H1 (cell line): ENCODE measurements around the gene ALKBH3. TPM values are rescaled to one million over a fixed set of nuclear protein-coding genes. Genes with fewer than 3 reads are reported as not detected.

Experiments
- CTCF ChIA-PET: fragments of 300-600 bp; sonication (Branson Sonifier 250); formaldehyde crosslinking; loops from one replicate; lab custom pipeline; 2021; ENCODE audit not compliant: partially characterized antibody; lab: Charles Lee
- POLR2A ChIA-PET: fragments of 300-600 bp; sonication (Branson Sonifier 250); formaldehyde crosslinking; loops from one replicate; lab custom pipeline; 2021; ENCODE audit warnings: inconsistent platforms; ENCODE audit not compliant: partially characterized antibody; lab: Charles Lee
- DNase-seq, 2 experiments: peaks; one replicate each; pipeline versions ENCODE4 v3.0.0 to v3.0.0-alpha.2; 2010 to 2022; ENCODE audit warnings: low spot score in 2 of 2, low read depth in 1 of 2, mixed read lengths in 1 of 2
- FAIRE-seq: peaks from 2 replicates; lab custom pipeline; 2011; peaks lifted over from hg19 to GRCh38; lab: Jason Lieb, UNC
- H2AFZ ChIP-seq: 2 replicates; pipeline ENCODE4 v1.8.1; 2012; ENCODE audit warnings: low read length, inconsistent platforms
- H2AK5ac ChIP-seq: 2 replicates; pipeline ENCODE4 v1.6.1; 2013; ENCODE audit warnings: low read depth, low read length
- H2BK120ac ChIP-seq: replicated peaks from 2 replicates; pipeline ENCODE3; 2013; ENCODE audit warnings: low read depth, low read length, inconsistent platforms
- H2BK12ac ChIP-seq: 2 replicates; pipeline ENCODE4 v1.6.1; 2013; ENCODE audit warnings: low read depth, low read length
- H2BK15ac ChIP-seq: 2 replicates; pipeline ENCODE4 v1.6.1; 2013; ENCODE audit warnings: low read length
- H2BK20ac ChIP-seq: 2 replicates; pipeline ENCODE4 v1.6.1; 2013; ENCODE audit warnings: low read length
- H2BK5ac ChIP-seq: 2 replicates; pipeline ENCODE4 v1.6.1; 2013; ENCODE audit warnings: low read depth, low read length
- H3K14ac ChIP-seq: 2 replicates; pipeline ENCODE4 v1.6.1; 2013; ENCODE audit warnings: inconsistent platforms; ENCODE audit not compliant: insufficient read length
- H3K18ac ChIP-seq: 2 replicates; pipeline ENCODE4 v1.6.1; 2013; ENCODE audit warnings: low read length; ENCODE audit errors: extremely low read depth
- H3K23ac ChIP-seq: 2 replicates; pipeline ENCODE4 v1.6.1; 2013; ENCODE audit warnings: inconsistent platforms; ENCODE audit not compliant: insufficient read length
- H3K23me2 ChIP-seq: 2 replicates; pipeline ENCODE4 v1.6.1; 2013; ENCODE audit warnings: low read depth, low read length
- H3K27ac ChIP-seq: 2 replicates; pipeline ENCODE4 v1.6.1; 2011; ENCODE audit warnings: low read depth, low read length, inconsistent platforms
- H3K27me3 ChIP-seq, 4 experiments: replicated peaks in 1 of 4; 1 replicate in 1 of 4; 2 replicates in 3 of 4; pipeline versions ENCODE4 v1.6.1 to v1.8.1; 2011 to 2013; ENCODE audit warnings: low read length in 3 of 4, mild to moderate bottlenecking in 3 of 4, inconsistent platforms in 2 of 4, mixed read lengths in 2 of 4, moderate library complexity in 1 of 4; ENCODE audit not compliant: control insufficient read depth in 3 of 4, insufficient read depth in 3 of 4; ENCODE audit errors: extremely low read depth in 1 of 4
- H3K36me3 ChIP-seq, 4 experiments: 2 replicates each; pipeline versions ENCODE4 v1.6.1 to v1.8.1; 2011 to 2013; ENCODE audit warnings: mild to moderate bottlenecking in 4 of 4, low read length in 3 of 4, moderate library complexity in 2 of 4, control low read depth in 1 of 4, inconsistent platforms in 1 of 4; ENCODE audit not compliant: insufficient read depth in 4 of 4, control insufficient read depth in 2 of 4
- H3K4ac ChIP-seq: replicated peaks from 2 replicates; pipeline ENCODE3; 2013; ENCODE audit warnings: low read length, low read depth, mixed read lengths, inconsistent platforms; ENCODE audit not compliant: insufficient read length
- H3K4me1 ChIP-seq, 4 experiments: replicated peaks in 1 of 4; 1 replicate in 1 of 4; 2 replicates in 3 of 4; pipeline versions ENCODE4 v1.6.1 to v1.8.1; 2011 to 2013; ENCODE audit warnings: low read length in 3 of 4, inconsistent platforms in 2 of 4, mixed read lengths in 1 of 4; ENCODE audit not compliant: insufficient read depth in 4 of 4, control insufficient read depth in 3 of 4
- H3K4me2 ChIP-seq, 2 experiments: 2 replicates each; pipeline versions ENCODE4 v1.6.1 to v1.8.1; 2011 to 2013; ENCODE audit warnings: low read depth in 2 of 2, low read length in 2 of 2, control low read depth in 1 of 2, inconsistent platforms in 1 of 2, mild to moderate bottlenecking in 1 of 2; ENCODE audit not compliant: insufficient read depth in 1 of 2
- H3K4me3 ChIP-seq, 4 experiments: fragments of 200-600, 300-600 bp in 1 of 4; sonication (generic), shearing (Covaris generic), sonication (Bioruptor Twin) in 1 of 4; 2 replicates each; pipeline versions ENCODE4 v1.5.1 to v1.8.1; 2011 to 2016; ENCODE audit warnings: low read length in 4 of 4, low read depth in 3 of 4, control low read depth in 2 of 4, inconsistent platforms in 2 of 4, mild to moderate bottlenecking in 2 of 4, mixed read lengths in 1 of 4, moderate library complexity in 1 of 4; ENCODE audit not compliant: insufficient read depth in 2 of 4; ENCODE audit errors: extremely low read depth in 1 of 4
- H3K56ac ChIP-seq: replicated peaks from 2 replicates; pipeline ENCODE3; 2013; ENCODE audit warnings: low read depth, mild to moderate bottlenecking, mixed read lengths, low read length, inconsistent platforms; ENCODE audit not compliant: insufficient read length
- H3K79me1 ChIP-seq: 2 replicates; pipeline ENCODE4 v1.6.1; 2013; ENCODE audit warnings: low read depth, low read length, control low read depth
- H3K79me2 ChIP-seq, 2 experiments: 2 replicates each; pipeline versions ENCODE4 v1.6.1 to v1.8.1; 2012 to 2013; ENCODE audit warnings: low read length in 2 of 2, mild to moderate bottlenecking in 2 of 2, inconsistent platforms in 1 of 2; ENCODE audit not compliant: insufficient read depth in 2 of 2, control insufficient read depth in 1 of 2
- H3K9ac ChIP-seq, 4 experiments: replicated peaks in 1 of 4; 1 replicate in 1 of 4; 2 replicates in 3 of 4; pipeline versions ENCODE4 v1.6.1 to v1.8.1; 2011 to 2013; ENCODE audit warnings: low read depth in 3 of 4, low read length in 3 of 4, control low read depth in 2 of 4, mild to moderate bottlenecking in 2 of 4, moderate library complexity in 2 of 4, inconsistent platforms in 1 of 4; ENCODE audit errors: extremely low read depth in 1 of 4
- H3K9me3 ChIP-seq, 2 experiments: 2 replicates each; pipeline versions ENCODE4 v1.6.1 to v1.8.1; 2012 to 2013; ENCODE audit warnings: mild to moderate bottlenecking in 2 of 2, moderate library complexity in 2 of 2, control low read depth in 1 of 2, inconsistent platforms in 1 of 2, low read depth in 1 of 2, low read length in 1 of 2, mixed read lengths in 1 of 2; ENCODE audit not compliant: insufficient read depth in 2 of 2
- H4K20me1 ChIP-seq, 2 experiments: replicated peaks in 1 of 2; 2 replicates each; pipeline versions ENCODE3 to v1.8.1; 2011 to 2013; ENCODE audit warnings: inconsistent platforms in 2 of 2, low read length in 2 of 2, mild to moderate bottlenecking in 1 of 2; ENCODE audit not compliant: insufficient read depth in 2 of 2, control insufficient read depth in 1 of 2
- H4K5ac ChIP-seq: 2 replicates; pipeline ENCODE4 v1.6.1; 2013; ENCODE audit warnings: low read length, low read depth, mixed read lengths, inconsistent platforms; ENCODE audit not compliant: insufficient read length
- H4K8ac ChIP-seq: 2 replicates; pipeline ENCODE4 v1.8.0; 2013; ENCODE audit warnings: mild to moderate bottlenecking, moderate library complexity, low read length, inconsistent platforms; ENCODE audit not compliant: insufficient read depth; ENCODE audit errors: extremely low read depth
- H4K91ac ChIP-seq: replicated peaks from 2 replicates; pipeline ENCODE3; 2013; ENCODE audit warnings: low read length, mixed read lengths, inconsistent platforms; ENCODE audit not compliant: insufficient read length
- ASH2L ChIP-seq: fragments of 200-600, 300-600 bp; sonication (generic); IDR thresholded peaks from one replicate; pipeline ENCODE4 v1.7.1; 2017; ENCODE audit warnings: low read length
- ATF3 ChIP-seq: IDR thresholded peaks from 2 replicates; pipeline ENCODE4 v1.6.1; 2011; ENCODE audit warnings: low read depth, mild to moderate bottlenecking, low read length; ENCODE audit not compliant: insufficient read depth
- BCL11A ChIP-seq, 2 experiments: IDR thresholded peaks; one replicate each; pipeline ENCODE4 v1.6.1; 2011; ENCODE audit warnings: low read depth in 2 of 2, low read length in 2 of 2, mild to moderate bottlenecking in 2 of 2
- CBX8 ChIP-seq: fragments of 300-800, 300-1000 bp; sonication (generic); IDR thresholded peaks from 2 replicates; pipeline ENCODE4 v1.7.1; 2016; ENCODE audit warnings: low read depth, low read length, borderline replicate concordance
- CEBPB ChIP-seq: IDR thresholded peaks from 2 replicates; pipeline ENCODE4 v1.6.1; 2012; ENCODE audit warnings: low read depth, low read length
- FOSL1 ChIP-seq: IDR thresholded peaks from 2 replicates; pipeline ENCODE4 v1.6.1; 2011; ENCODE audit warnings: mild to moderate bottlenecking, low read depth, low read length, moderate library complexity; ENCODE audit not compliant: insufficient read depth
- JUN ChIP-seq: IDR thresholded peaks from 2 replicates; pipeline ENCODE4 v1.6.1; 2011; ENCODE audit warnings: low read depth, mild to moderate bottlenecking, improper control_type of control experiment, low read length
- MAFK ChIP-seq: IDR thresholded peaks from 2 replicates; pipeline ENCODE4 v1.6.1; 2012; ENCODE audit warnings: low read depth, mild to moderate bottlenecking, improper control_type of control experiment, low read length
- RFX5 ChIP-seq: IDR thresholded peaks from 2 replicates; pipeline ENCODE4 v1.6.1; 2011; ENCODE audit warnings: low read depth, low read length, improper control_type of control experiment, borderline replicate concordance
- SIRT6 ChIP-seq: IDR thresholded peaks from one replicate; pipeline ENCODE4 v1.7.1; 2012; ENCODE audit warnings: low read length, inconsistent platforms
- SP1 ChIP-seq: IDR thresholded peaks from 2 replicates; pipeline ENCODE4 v1.6.1; 2011; ENCODE audit warnings: low read depth, low read length
- SRF ChIP-seq: IDR thresholded peaks from 2 replicates; pipeline ENCODE4 v1.6.1; 2011; ENCODE audit warnings: mild to moderate bottlenecking, low read depth, low read length, moderate library complexity
- USF2 ChIP-seq: IDR thresholded peaks from 2 replicates; pipeline ENCODE4 v1.6.1; 2011; ENCODE audit warnings: low read length, improper control_type of control experiment
- YY1 ChIP-seq: IDR thresholded peaks from 2 replicates; pipeline ENCODE4 v1.6.1; 2011; ENCODE audit warnings: low read depth, mild to moderate bottlenecking, low read length
- WGBS, 2 experiments: shearing (Covaris generic) in 1 of 2; methylation state at CpG; one replicate each; pipeline versions ENCODE4 v1.1.6 to v1.1.7; 2013 to 2015; ENCODE audit warnings: low lambda C conversion rate in 2 of 2, mixed read lengths in 2 of 2, inconsistent platforms in 1 of 2, low coverage in 1 of 2, missing lambda C conversion rate in 1 of 2; ENCODE audit not compliant: insufficient replicate concordance in 2 of 2, insufficient coverage in 1 of 2, insufficient read length in 1 of 2; ENCODE audit errors: extremely low coverage in 1 of 2, missing lambda C conversion rate in 1 of 2; 5-methylcytosine and 5-hydroxymethylcytosine counted together
- polyA plus RNA-seq, 7 experiments: library from polyadenylated mRNA; depleted of rRNA in 3 of 7; stranded (reverse) in 5 of 7; unstranded in 2 of 7; fragments of >200 nt in 5 of 7; fragments of 200-250 nt in 2 of 7; gene quantifications; 1 replicate in 5 of 7; 2 replicates in 1 of 7; 4 replicates in 1 of 7; pipeline versions ENCODE4 v1.2.1 to v1.2.3, GENCODE V29; 2011 to 2013; ENCODE audit warnings: missing spikeins in 2 of 7, mixed read lengths in 2 of 7
- total RNA-seq: library from RNA; stranded (reverse); fragmentation: NEBNext Ultra II Directional; extraction: Animal tissue kit (Norgen Biotek cat#: 25700); gene quantifications from 2 replicates; pipeline ENCODE4 v1.2.1, GENCODE V29; 2021

ALKBH3 gene
- total and polyA plus RNA-seq, 2 of the 8 experiments (the other 6 are each of a cell fraction or from before 2014, with no cell fraction given), result 10.5 to 11.4 TPM

- no peak overlapping the region for H2AK5ac ChIP-seq
- H2BK5ac ChIP-seq, result no peak overlapping the region
- H3K14ac ChIP-seq, result no peak overlapping the region
- H3K18ac ChIP-seq, result no peak overlapping the region
- no peak overlapping the region for H3K4ac ChIP-seq
- no peak overlapping the region for H3K56ac ChIP-seq
- FAIRE-seq (no peak), DNase-seq (no peak)
- no peak overlapping the region; the same call in 1 of the 2 replicates for H4K8ac ChIP-seq
- ChIA-PET CTCF (interaction anchor here (0.6 to 9.0 kb wide), 9 partner anchors 9 to 136 kb away, joined by 3 to 98 read pairs (median 5); partner anchors contain the start of genes ALKBH3 and C11orf96), POLR2A (no interaction called here)
- H4K20me1 ChIP-seq, result no peaks in the 10 kb centered on the region
- WGBS, 2 experiments, result 98% methylated on average over 4 of the region's 4 CpGs; no CpG with 5 or more reads in 1 of the 2 experiments
- no peak overlapping the region for H3K4me3 ChIP-seq
- no peaks in the 10 kb centered on the region for H3K79me1 ChIP-seq
- no peaks in the 10 kb centered on the region for H3K23me2 ChIP-seq
- H2BK15ac ChIP-seq, result no peak overlapping the region; the same call in 1 of the 2 replicates
- H2BK20ac ChIP-seq, result no peak overlapping the region
- no peak overlapping the region for H4K91ac ChIP-seq
- H2AFZ ChIP-seq, result no peak overlapping the region
- no peak overlapping the region for H4K5ac ChIP-seq
- H3K36me3 ChIP-seq, result no peaks in the 10 kb centered on the region
- no peak overlapping the region for H3K23ac ChIP-seq
- H3K4me1 ChIP-seq, result peaks cover 1 to 12% (median 6%) of the 10 kb centered on the region in 4 experiments; a peak in 6 of 7 replicates
- no peaks in the 10 kb centered on the region for H3K79me2 ChIP-seq
- no peak overlapping the region for H3K4me2 ChIP-seq
- H3K9ac ChIP-seq, result no peak overlapping the region
- H3K9me3 ChIP-seq, result no peaks in the 10 kb centered on the region
- no peak overlapping the region for H3K27ac ChIP-seq
- 0 out of 2 replicates have a peak overlapping the region, but pooled peaks have one; percentile 9 for H2BK12ac ChIP-seq
- no peaks in the 10 kb centered on the region; a peak in 2 of 7 replicates for H3K27me3 ChIP-seq
- no peak overlapping the region for H2BK120ac ChIP-seq
- TF ChIP-seq USF2, result no peak
- no peak for TF ChIP-seq RFX5
- no peak for TF ChIP-seq FOSL1
- no peak for TF ChIP-seq SP1
- no peak for TF ChIP-seq ASH2L
- TF ChIP-seq YY1, result no peak
- TF ChIP-seq MAFK, result no peak
- TF ChIP-seq JUN, result no peak
- no peak for TF ChIP-seq BCL11A (IDR thresholded peaks at IDR 0.05; ENCODE audit: low read depth in 2 of 2, low read length in 2 of 2)
- no peak for TF ChIP-seq CEBPB
- no peak for TF ChIP-seq CBX8
- no peak for TF ChIP-seq SRF
- TF ChIP-seq ATF3, result no peak
- TF ChIP-seq SIRT6, result no peak
Measured at GRCh38 chr11:43928721-43929120, 48.1 kb downstream of the ALKBH3 start.
